Measurements from ENCODE around the gene LRRC40. TPM values are rescaled to one million over a fixed set of nuclear protein-coding genes. Genes with fewer than 3 reads are reported as not detected.
A peak's percentile ranks its signal among the peaks of the same experiment; 100 is the strongest.
"Not testable (repeated sequence)": the region's sequence is repeated elsewhere in the genome, so short reads cannot be mapped to it uniquely, and the experiment has no call there.

LRRC40 gene
- total and polyA plus RNA-seq, 9 of the 15 experiments (the other 6 are each of a cell fraction or from before 2014, with no cell fraction given), result 16.1 to 36.2 (median 30.9) TPM

DNA sequence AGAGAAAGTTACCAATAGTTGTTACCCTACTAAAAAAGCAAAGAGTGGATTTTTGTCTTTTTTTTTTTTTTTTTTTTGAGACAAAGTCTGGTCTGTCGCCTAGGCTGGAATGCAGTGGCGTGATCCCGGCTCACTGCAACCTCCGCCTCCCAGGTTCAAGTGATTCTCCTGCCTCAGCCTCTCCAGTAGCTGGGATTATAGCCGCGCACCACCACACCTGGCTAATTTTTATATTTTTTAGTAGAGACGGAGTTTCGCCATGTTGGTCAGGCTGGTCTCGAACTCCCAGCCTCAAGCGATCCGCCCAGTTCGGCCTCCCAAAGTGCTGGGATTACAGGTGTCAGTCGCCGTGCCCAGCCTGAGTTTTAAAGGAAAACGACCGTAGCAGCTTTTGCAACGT lies 1.5 kb upstream of the LRRC40 start:
- in situ Hi-C loops (cut with MboI); H4K20me1 ChIP-seq (replicated peaks; ENCODE audit: control insufficient read depth, insufficient read depth, low read length); H3K4me1 ChIP-seq (replicated peaks in 1 of 2; ENCODE audit: control insufficient read depth in 2 of 2, insufficient read depth in 2 of 2, low read length in 2 of 2); ATAC-seq; H3K9me1 ChIP-seq (ENCODE audit: control insufficient read depth, insufficient read depth, low read length); BruUV-seq (replicated peaks); CTCF ChIA-PET (ENCODE audit: low intra/inter-chr PET ratio); H3K27me3 ChIP-seq (ENCODE audit: control insufficient read depth in 2 of 2, insufficient read depth in 2 of 2, low read length in 2 of 2); H2AFZ ChIP-seq (ENCODE audit: low read depth, low read length); FAIRE-seq; H3K9me3 ChIP-seq (replicated peaks; ENCODE audit: control insufficient read depth, insufficient read depth, low read depth, low read length): not testable (repeated sequence)
- Histone ChIP-seq H3K27ac (ENCODE audit: extremely low read depth, low read depth, low read length) (peak overlapping the region; percentile 96), H3K36me3 (ENCODE audit: control insufficient read depth, insufficient read depth, low read length) (peaks cover 36% of the 10 kb centered on the region), H3K79me2 (ENCODE audit: control insufficient read depth, insufficient read depth, low read length) (peaks cover 99% of the 10 kb centered on the region), H3K4me2 (ENCODE audit: insufficient read depth, low read length) (peak overlapping the region; percentile 93), H3K4me3 (peak overlapping the region; percentile 71), H3K9ac (ENCODE audit: insufficient read depth in 1 of 2, low read depth in 2 of 2, low read length in 2 of 2) (peak overlapping the region; percentile 87 to 95)
- TF ChIP-seq RBFOX2 (IDR thresholded peaks at IDR 0.05; ENCODE audit: low read depth, low read length), result peak; percentile 36; the same call in 1 of the 2 replicates
- 1% methylated on average over 12 of the region's 17 CpGs for WGBS (ENCODE audit: insufficient coverage, low coverage, missing lambda C conversion rate)
- POLR2A ChIA-PET, result interaction anchor here (1.0 to 8.0 kb wide), 3 partner anchors 9 to 17 kb away, joined by 3 to 58 read pairs (median 5); partner anchors contain the start of gene SRSF11
- DNase-seq (ENCODE audit: extremely low read depth in 1 of 4, low spot score in 3 of 4), result peak in 1 of 4 experiments; percentile 12
- intact Hi-C loops (cut with micrococcal nuclease), result loop anchor here (5.0 kb wide), 1 partner anchor 205 kb away; the partner anchor contains the start of gene CTH

DNA sequence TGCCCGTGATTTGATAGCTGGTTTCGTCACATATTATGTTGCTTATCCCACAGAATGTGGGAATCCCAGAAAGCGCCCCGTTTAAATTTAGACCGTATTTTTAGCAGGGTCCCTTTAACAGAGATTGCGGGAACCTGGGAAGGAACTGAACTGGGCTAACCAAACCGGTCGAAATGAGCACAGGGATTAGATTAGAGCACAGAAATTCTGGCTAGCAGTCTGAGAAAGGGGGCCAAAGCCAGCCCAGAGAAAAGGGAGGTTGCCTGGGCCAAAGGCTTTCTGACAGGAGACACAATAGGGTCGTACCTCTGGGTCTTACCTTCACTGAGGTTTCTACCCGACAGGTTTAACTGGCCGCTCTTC lies 327 bp downstream of the LRRC40 start:
- TSS peak; percentile 69 for BruUV-seq (replicated peaks)
- peak overlapping the region; percentile 98 for H2AFZ ChIP-seq (ENCODE audit: low read depth, low read length)
- no peaks in the 10 kb centered on the region for H3K9me3 ChIP-seq (replicated peaks; ENCODE audit: control insufficient read depth, insufficient read depth, low read depth, low read length)
- H3K4me2 ChIP-seq (ENCODE audit: insufficient read depth, low read length), result peak overlapping the region; percentile 93
- peaks cover 22% of the 10 kb centered on the region; the same call in 2 of the 3 replicates for H3K36me3 ChIP-seq (ENCODE audit: control insufficient read depth, insufficient read depth, low read length)
- peaks cover 0 to 3% of the 10 kb centered on the region in 2 experiments; a peak in 3 of 5 replicates for H3K4me1 ChIP-seq (replicated peaks in 1 of 2; ENCODE audit: control insufficient read depth in 2 of 2, insufficient read depth in 2 of 2, low read length in 2 of 2)
- no peaks in the 10 kb centered on the region for H4K20me1 ChIP-seq (replicated peaks; ENCODE audit: control insufficient read depth, insufficient read depth, low read length)
- FAIRE-seq (no peak), DNase-seq (ENCODE audit: extremely low read depth in 1 of 4, low spot score in 3 of 4) (no peak), ATAC-seq (peak; percentile 18)
- CTCF ChIA-PET (ENCODE audit: low intra/inter-chr PET ratio), result no interaction called here
- H3K27ac ChIP-seq (ENCODE audit: extremely low read depth, low read depth, low read length), result peak overlapping the region; percentile 96
- in situ Hi-C loops (cut with MboI) (no loop called here), intact Hi-C loops (cut with micrococcal nuclease) (loop anchor here (1.0 to 5.0 kb wide), 3 partner anchors 16 to 876 kb away; partner anchors contain the start of genes CTH, SRSF11 and ZRANB2)
- WGBS (ENCODE audit: insufficient coverage, low coverage, missing lambda C conversion rate), result 0% methylated on average over 11 of the region's 11 CpGs
- H3K4me3 ChIP-seq, result peak overlapping the region; percentile 71
- H3K9ac ChIP-seq (ENCODE audit: insufficient read depth in 1 of 2, low read depth in 2 of 2, low read length in 2 of 2), result peak overlapping the region; percentile 94 to 95
- H3K79me2 ChIP-seq (ENCODE audit: control insufficient read depth, insufficient read depth, low read length), result peaks cover 99% of the 10 kb centered on the region
- POLR2A ChIA-PET, result interaction anchor here (0.6 to 8.0 kb wide), 8 partner anchors 15 to 704 kb away, joined by 3 to 58 read pairs (median 4); partner anchors contain the start of genes CTH and SRSF11
- no peaks in the 10 kb centered on the region for H3K27me3 ChIP-seq (ENCODE audit: control insufficient read depth in 2 of 2, insufficient read depth in 2 of 2, low read length in 2 of 2)
- no peaks in the 10 kb centered on the region for H3K9me1 ChIP-seq (ENCODE audit: control insufficient read depth, insufficient read depth, low read length)
- no peak for TF ChIP-seq TEAD1 (CRISPR knock-in tag; IDR thresholded peaks at IDR 0.05)
- peak; percentile 67 for TF ChIP-seq SAP30 (IDR thresholded peaks at IDR 0.05; ENCODE audit: borderline replicate concordance, insufficient read depth, low read depth, low read length, poor library complexity, severe bottlenecking)
- TF ChIP-seq, protein P1, sequence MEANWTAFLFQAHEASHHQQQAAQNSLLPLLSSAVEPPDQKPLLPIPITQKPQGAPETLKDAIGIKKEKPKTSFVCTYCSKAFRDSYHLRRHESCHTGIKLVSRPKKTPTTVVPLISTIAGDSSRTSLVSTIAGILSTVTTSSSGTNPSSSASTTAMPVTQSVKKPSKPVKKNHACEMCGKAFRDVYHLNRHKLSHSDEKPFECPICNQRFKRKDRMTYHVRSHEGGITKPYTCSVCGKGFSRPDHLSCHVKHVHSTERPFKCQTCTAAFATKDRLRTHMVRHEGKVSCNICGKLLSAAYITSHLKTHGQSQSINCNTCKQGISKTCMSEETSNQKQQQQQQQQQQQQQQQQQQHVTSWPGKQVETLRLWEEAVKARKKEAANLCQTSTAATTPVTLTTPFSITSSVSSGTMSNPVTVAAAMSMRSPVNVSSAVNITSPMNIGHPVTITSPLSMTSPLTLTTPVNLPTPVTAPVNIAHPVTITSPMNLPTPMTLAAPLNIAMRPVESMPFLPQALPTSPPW (CRISPR knock-in tag; IDR thresholded peaks at IDR 0.05), result no peak
- TF ChIP-seq ESRRB (CRISPR knock-in tag; IDR thresholded peaks at IDR 0.05; ENCODE audit: borderline replicate concordance), result no peak
